GM18519 (cell line): ENCODE results near the gene SARS1.
"Not testable (repeated sequence)": the region's sequence is repeated elsewhere in the genome, so short reads cannot be mapped to it uniquely, and the experiment has no call there.

ENCODE experiments used
- ATAC-seq: cut with Tn5 transposase; IDR thresholded peaks from one replicate; pipeline ENCODE4 v1.9.1; 2021; ENCODE audit warnings: mild to moderate bottlenecking, moderate library complexity; ENCODE audit not compliant: unreplicated experiment, low FRiP score

Gene SARS1

GRCh38 chr1:109192433-109192832 is 21.3 kb upstream of the SARS1 start:
- ATAC-seq, result no peak

GRCh38 chr1:109193653-109194590 is 19.8 kb upstream of the SARS1 start:
- no peak for ATAC-seq

GRCh38 chr1:109197158-109198042 is 16.3 kb upstream of the SARS1 start:
- ATAC-seq, result no peak

DNA sequence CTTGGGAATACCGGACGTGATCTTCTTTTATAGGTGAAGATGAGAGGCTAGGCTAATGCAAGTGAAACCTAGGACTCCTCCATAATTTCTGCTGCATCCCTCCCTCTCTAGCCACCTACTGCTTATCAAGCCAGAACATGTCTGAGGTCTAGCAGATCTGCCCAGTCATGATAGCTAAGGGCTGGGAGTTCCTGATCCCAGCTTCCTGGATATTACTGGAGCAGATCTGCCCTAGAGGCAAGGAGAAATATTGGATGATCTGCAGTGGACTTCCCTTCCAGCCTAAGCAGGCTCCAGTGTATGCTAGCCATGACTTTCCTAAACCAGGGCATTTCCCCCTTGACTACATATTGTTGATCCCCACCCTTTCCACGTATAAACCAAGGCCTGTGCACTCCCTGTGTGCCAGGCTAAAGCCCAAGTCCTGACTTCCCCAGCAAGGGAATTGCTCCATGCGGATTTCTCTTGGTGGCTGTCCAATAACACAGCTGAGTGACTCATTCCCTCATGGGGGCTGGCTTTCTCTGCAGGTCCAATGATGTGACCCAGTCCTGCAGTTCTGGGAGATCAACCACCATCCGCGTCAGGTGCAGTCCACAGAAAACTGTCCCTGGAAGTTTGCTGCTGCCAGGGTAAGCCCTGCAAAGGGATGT is 15.5 kb upstream of the SARS1 start:
- ATAC-seq, result no peak

GRCh38 chr1:109198745-109199144 is 15.0 kb upstream of the SARS1 start:
- no peak for ATAC-seq

DNA sequence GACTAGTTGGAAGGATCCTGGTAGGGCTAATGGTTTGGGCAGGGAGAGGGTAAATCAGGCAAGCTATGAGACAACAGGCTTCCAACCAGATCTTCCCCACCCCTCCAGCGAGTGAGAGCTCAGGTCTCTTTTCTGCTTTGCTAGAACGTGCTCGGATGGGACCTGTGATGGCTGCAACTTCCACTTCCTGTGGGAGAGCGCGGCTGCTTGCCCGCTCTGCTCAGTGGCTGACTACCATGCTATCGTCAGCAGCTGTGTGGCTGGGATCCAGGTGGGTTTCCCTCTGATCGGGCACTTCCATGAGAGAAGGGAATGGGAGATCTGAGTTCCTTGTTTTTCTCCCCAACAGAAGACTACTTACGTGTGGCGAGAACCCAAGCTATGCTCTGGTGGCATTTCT is 14.0 kb upstream of the SARS1 start:
- no peak for ATAC-seq

GRCh38 chr1:109201123-109201703 is 12.5 kb upstream of the SARS1 start:
- ATAC-seq, result no peak

- ATAC-seq, result no peak
These were observed 9.2 kb upstream of the SARS1 start for GRCh38 chr1:109204484-109204883.

- no peak for ATAC-seq
These were observed 7.4 kb upstream of the SARS1 start for GRCh38 chr1:109206339-109206738.

- ATAC-seq, result no peak
These were observed 6.1 kb upstream of the SARS1 start for GRCh38 chr1:109207467-109208103.

DNA sequence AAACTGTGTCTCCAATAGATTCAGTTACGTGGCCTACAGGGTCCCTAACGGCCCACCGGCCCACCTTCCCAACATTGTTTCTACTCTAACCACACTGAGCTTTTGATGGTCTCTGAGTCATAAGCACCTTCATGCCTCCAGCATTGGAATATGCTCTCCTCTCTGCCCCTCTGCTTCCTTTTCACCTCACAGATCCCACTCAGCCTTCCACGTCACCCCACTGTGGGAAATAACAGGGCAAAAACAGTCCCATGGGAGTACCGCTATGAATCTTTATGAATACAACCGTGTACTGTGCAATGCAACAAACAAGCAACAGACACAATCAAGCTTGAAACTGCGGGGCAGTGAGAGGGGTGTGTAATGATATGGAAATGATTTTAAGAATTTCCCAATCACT is 5.3 kb upstream of the SARS1 start:
- no peak for ATAC-seq

DNA sequence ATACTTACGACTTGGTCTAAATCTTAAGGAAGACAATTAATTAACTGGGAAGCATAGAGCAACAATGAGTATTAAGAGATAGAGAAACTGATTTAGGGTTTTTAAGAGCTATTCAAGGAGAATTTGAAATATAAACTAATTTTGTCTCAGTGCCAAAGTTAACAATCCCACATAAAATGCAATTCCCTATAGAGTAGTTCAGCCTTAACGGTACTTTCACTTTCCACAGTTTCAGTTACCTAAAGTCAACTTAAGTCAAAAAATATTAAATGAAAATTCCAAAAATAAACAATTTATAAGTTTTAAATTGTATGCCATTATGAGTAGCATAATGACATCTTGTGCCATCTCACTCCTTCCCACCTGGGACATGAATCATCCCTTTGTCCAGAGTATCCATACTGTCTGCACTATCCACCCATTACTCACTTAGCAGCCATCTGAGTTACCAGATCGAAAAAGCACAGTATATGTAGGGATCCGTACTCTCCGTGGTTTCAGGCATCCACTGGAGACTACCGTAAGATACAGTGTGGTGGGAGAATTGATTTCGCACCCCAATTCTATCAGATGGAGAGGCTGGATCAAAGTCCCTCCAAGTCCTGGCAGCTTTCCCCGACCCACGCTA is 4.8 kb upstream of the SARS1 start:
- no peak for ATAC-seq

GRCh38 chr1:109210058-109210457 is 3.7 kb upstream of the SARS1 start:
- ATAC-seq, result no peak

GRCh38 chr1:109213345-109213823 is 334 bp upstream of the SARS1 start:
- ATAC-seq, result no peak

- ATAC-seq, result no peak
These were observed 1.2 kb downstream of the SARS1 start for GRCh38 chr1:109214695-109215623.

GRCh38 chr1:109216662-109217061 is 2.9 kb downstream of the SARS1 start:
- no peak for ATAC-seq

- ATAC-seq, result no peak
These were observed 4.8 kb downstream of the SARS1 start for GRCh38 chr1:109218516-109218915.

GRCh38 chr1:109221201-109221600 is 7.5 kb downstream of the SARS1 start:
- not testable (repeated sequence) for ATAC-seq
